ENCODE data around the gene ZNF655.
"Not testable (repeated sequence)": the region's sequence is repeated elsewhere in the genome, so short reads cannot be mapped to it uniquely, and the experiment has no call there.

The ZNF655 gene

DNA sequence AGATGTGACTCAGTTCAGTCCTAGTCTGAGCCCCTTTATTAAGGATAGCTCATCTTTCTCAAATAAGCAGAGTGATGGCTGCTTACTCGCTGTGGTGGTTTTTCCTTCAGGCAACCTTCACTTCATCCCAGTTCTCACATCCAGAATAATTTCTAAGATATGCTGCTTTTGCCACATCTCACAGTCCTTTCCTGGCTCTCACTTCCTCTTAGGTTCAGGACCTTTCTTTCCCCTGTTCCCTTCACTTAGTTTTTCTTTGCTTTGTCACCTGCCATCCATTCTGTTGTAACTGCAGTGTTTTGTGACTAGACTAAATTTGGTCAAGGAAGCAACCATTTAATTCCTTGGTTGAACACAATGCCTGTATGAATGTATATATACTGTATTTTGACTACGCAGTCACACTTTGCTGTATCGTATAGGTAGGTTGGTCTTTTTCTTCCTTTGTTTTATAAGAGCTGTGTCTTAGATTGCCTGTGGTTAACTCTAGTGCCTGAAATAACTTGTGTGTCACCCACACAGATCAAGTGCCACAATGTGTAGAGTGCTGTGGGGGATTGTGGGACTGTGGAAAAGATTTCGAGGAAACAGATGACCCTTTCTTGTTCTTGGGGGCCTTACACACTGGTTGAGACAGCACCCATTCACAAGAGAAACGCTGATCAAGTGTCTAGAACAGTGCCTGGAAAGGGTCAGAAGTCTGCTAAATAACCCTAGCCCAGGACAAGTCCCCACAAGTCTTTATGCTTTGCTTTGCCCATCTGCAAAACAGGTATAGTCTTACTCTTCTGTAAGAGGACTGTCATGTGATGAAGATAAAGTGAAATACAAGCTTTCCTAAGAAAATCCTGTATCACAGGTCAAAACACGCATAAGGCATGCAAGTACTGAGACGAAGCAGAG, 2.6 kb downstream of the ZNF655 start:
- no peak for DNase-seq

DNA sequence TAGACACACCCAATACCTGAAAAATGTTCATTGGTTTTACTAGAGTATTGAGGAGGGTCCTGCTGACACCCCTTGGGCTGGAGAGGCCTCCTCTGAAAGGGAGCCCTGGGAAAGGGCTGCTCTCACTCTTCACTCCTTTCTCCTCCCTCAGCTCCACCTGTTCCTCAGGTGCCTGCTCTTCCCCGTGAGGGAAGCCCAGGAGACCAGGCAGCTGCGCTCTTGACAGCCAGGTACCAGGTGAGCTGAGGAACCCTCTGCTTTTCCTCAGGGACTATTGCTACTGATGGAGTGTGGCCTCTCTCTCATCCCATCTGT, 3.3 kb downstream of the ZNF655 start:
- DNase-seq: no peak

DNA sequence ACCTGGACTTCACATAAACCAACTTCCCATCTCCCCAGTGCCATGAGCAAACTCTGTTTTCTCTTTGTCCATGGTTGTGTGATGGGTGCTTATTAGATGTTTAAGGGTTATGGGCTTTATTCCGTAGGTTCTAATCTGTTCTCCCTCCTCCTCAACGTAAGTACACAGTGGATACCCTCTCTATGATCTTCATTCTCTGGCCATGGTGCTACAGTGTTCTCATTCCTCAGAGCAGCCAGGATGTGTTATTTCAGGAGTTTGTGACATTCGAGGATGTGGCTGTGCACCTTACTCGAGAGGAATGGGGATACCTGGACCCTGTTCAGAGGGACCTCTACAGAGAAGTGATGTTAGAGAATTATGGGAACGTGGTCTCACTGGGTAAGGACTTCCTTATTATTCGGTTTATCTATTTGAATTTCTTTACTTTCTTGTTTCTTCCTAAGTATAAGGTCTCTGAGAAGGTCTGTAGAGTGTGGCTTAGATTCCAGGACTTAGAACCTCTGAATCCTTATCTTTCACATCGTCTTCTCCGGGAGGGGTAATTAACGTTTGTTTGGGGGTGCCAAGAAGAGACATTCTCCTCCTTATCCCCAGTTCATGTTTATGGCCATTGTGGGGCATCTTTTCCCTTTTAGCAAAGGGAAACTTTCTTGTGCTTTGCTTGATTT, 3.8 kb downstream of the ZNF655 start:
- no peak for DNase-seq

DNA sequence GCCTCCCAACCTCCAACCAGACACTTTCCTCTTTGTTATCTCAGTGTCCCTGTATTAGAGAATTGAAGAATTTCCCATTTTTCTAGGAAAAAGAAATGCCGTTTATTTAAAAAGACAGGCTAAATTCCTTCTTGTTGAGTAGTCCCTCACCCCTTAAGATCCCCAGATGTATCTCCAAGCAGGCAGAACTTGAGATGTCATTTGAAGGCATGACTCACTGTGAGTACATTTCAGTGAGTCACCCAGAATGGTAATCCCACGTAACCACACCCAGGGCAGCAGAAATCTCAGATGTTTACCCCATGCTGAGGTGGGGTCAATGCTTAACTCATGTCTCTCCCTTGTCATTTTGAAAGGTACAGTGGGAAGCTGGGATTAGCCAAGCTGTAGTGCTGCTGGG, 4.4 kb downstream of the ZNF655 start:
- DNase-seq: no peak

DNA sequence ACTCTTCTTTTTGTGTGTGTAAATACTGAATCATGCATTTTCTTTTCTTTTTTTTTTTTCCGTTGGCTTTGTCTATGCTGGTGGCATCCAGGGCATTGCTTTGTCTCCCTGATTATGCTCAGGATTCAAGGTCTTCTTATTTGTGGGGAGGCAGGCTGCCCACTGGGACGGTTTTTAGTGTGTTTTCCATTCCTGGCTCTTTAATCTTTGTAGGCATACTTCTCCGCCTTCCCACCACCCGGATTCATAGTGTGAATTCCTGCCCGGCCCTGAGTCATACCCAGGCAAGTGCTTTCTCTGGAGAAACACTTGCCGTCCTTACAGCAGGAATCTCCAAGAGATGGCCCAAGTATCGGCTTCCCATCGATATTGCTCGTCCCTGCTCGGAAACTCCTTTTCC, 5.2 kb downstream of the ZNF655 start:
- DNase-seq: no peak

DNA sequence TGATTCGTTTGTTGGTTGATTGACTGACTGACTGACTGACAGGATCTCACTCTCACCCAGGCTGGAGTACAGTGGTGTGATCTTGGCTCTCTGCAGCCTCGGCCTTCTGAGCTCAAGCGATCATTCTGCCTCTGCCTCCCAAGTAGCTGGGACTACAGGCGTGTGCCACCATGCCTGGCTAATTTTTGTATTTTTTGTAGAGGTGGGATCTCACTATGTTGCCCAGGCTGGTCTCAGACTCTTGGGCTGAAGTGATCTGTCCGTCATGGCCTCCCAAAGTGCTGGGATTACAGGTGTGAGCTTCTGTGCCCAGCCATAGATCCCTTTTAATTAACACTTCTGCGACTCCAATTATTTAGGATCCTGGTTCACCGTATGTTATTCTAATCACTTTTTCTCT, 10.3 kb downstream of the ZNF655 start:
- DNase-seq: not testable (repeated sequence)

DNA sequence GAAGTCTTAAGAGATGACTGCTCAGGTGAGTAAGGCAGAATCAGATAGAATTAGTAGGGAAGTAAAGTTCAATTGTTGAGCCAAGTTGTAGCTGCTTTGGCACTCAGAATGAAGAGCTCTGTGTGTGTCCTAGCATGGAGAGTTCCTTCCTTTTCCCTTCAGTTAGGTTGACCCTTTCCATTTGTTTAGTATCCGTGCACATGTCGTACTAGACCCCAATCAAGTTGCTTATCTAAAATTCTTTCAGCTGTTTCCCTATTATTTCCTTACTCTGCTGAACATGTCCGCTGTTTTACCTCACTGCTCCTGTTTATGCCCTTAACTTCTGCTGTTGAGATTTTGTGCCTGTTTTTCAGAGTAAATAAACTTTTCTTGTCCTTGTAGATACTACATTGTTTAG, 13.3 kb downstream of the ZNF655 start:
- DNase-seq: no peak

DNA sequence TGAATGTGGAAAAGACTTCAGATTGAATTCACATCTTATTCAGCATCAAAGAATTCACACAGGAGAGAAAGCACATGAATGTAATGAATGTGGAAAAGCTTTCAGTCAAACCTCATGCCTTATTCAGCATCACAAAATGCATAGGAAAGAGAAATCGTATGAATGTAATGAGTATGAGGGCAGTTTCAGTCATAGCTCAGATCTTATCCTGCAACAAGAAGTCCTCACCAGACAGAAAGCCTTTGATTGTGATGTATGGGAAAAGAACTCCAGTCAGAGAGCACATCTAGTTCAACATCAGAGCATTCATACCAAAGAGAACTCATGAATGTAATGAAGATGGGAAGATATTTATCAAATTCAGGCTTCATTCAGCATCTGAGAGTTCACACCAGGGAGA, 14.8 kb downstream of the ZNF655 start:
- no peak for DNase-seq

DNA sequence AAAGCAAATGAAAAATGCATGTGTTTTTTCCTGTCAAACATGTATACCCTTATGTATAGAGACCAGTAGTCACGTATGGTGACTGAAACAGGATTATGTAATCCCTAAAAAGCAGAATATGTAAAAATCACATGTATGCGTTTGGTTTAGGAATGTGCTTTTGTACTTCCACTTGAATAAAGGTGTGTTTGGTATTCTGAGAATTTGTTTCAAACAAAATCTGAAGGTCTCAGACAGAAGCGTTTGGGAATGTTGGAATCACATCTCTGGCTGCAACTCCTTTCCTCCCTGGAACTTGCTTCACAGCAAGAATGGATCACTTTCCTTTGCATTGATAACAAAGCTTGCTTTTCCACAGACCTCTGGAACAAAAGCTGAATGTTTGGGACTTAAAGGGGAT, 17.8 kb downstream of the ZNF655 start:
- DNase-seq: no peak

DNA sequence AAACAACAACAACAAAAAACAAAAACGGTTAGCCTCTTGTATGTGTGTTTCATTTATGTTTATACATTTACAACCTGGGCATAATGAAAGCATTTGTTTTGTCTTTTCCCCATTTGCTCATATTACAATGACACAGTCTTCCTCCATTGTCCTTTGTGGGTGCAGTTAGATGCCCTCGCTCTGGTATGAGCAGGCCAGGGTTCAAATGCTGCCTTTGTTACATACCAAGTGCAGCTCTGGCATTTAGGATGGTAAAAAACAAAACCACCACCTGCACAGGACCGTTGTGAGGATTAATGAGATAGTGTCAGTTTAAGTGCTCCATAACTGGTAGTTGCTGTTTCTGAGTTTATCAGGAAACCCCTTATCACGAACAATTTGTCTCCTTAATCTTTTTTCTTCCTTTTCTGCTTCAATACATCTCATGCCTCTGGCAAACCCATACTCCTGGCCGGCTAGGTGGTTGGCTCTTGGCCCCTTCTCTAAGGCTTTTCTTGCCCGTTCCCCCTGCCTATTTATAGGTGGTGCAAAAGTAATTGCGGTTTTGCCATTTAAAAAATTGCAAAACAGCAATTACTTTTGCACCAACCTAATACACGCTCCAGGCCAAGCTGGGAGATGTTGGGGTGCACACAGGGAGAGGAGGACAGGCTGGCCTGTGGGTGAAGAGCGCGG, 21.0 kb downstream of the ZNF655 start:
- DNase-seq: no peak

DNA sequence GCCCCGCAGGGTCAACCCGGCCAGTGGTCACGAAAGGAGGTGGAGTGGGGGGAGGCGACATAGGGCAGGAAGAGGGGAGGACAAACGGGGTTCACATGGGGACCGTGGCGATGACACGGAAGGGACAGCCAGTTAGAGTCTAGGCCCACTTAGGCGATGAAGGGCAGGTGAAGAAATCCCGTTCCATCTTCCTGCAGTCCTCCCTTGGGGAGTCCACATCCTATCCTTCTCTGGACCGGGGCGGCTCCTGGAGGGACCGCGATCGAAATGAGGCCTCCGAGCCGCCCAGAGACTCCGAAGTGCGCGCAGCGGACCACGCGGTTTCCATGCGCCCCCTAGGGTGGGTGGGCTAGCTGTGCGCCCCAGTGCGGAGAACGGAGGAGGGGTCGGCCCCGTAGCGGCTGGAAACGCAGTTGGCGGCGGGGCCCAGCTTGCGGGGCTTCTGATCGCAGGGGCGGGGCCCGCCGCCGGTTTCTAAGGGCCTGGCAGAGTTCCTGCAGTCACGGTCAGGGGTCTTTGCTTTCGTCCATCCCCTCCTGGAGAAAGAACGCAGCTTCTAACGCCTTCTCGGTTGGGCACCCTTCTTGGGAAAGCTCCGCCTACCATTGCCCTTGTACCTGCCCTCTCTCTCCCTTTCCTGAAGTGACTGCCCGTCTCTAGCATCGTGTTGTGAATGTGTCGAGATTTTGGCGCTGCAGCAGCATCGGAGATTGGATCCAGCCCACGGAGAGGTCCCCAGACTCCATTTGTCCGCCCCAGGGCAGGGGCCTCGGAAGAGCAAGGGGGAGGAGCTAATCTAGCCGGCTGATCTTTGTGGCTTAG, 21.7 kb downstream of the ZNF655 start:
- no peak for DNase-seq

DNA sequence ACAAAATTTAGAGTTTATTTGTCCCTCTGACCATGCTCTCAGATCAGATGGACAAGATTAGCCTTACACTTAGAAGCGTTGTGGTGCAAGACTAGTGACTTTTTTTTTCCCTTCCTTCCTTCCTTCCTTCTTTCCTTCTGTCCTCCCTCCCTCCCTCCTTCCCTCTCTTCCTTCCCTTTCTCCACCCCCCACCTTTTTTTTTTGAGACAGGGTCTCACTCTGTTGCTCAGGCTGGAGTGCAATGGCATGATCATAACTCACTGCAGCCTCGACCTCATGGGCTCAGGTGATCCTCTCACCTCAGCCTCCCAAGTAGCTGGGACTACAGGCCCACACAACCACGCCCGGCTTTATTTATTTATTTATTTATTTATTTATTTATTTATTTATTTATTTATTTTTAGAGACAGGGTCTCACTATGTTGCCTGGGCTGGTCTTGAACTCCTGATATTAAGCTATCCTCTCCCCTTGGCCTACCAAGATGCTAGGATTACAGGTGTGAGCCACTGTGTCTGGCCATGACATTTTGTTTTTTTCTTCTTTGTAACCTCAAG, 22.4 kb downstream of the ZNF655 start:
- not testable (repeated sequence) for DNase-seq

DNA sequence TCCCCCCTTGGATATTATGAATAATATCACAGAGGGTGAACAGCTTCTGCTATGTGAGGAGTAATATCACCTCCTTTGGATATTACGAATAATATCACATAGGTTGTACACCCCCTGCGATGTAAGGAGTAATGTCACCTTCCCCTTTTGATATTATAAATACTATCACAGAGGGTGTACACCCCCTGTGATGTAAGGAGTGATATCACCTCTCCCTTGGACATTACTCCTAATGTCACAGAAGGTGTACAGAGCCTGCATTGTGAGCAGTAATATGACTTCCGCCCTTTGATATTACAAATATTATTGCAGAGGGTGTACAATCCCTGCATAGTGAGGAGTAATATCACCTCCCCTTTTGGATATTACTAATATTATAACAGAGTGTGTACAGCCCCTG, 30.4 kb downstream of the ZNF655 start:
- no peak for DNase-seq

DNA sequence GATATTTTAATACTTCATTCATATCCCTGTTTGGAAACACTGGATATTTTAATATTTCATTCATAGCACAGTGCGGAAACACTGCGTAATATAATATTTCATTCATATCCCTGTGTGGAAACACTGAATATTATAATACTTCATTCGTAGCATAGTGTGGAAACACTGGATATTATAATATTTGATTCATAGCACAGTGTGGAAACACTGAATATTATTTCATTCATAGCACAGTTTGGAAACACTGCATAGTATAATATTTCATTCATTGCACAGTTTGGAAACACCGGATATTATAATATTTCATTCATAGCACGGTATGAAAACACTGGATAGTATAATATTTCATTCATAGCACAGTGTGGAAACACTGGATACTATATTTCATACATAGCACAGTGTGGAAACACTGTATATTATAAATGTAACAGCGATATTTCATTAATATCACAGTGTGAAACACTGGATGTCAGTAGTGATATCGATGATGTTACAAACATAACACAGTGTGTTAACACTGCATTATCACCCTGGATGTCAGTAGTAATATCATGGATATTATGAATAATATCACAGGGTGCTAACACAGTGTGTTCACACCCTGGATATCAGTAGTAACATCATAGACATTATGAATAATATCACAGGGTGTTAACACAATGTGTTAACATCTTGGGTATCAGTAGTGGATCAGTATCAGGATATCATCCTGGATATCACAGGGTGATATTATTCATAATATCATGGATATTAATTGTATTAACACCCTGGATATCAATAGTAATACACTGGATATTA, 36.7 kb downstream of the ZNF655 start:
- DNase-seq: no peak

DNA sequence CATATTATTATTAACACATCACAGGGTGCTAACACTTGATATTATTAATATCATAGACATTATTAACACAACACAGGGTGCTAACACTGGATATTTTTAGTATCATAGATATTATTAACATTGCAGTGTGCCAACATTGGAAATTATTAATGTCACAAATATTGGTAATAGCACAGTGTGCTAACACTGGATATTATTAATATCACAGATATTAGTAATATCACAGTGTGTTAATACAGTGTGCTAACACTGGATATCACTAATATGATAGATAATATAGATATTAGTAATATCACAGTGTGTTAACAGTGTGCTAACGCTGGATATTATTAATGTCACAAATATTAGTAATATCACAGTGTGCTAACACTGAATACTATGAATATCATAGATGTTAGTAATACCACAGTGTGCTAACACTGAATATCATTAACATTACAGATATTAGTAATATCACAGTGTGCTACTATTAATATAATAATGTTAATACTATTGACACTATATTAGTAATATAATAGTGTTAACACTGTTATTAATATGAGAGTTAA, 38.0 kb downstream of the ZNF655 start:
- no peak for DNase-seq

DNA sequence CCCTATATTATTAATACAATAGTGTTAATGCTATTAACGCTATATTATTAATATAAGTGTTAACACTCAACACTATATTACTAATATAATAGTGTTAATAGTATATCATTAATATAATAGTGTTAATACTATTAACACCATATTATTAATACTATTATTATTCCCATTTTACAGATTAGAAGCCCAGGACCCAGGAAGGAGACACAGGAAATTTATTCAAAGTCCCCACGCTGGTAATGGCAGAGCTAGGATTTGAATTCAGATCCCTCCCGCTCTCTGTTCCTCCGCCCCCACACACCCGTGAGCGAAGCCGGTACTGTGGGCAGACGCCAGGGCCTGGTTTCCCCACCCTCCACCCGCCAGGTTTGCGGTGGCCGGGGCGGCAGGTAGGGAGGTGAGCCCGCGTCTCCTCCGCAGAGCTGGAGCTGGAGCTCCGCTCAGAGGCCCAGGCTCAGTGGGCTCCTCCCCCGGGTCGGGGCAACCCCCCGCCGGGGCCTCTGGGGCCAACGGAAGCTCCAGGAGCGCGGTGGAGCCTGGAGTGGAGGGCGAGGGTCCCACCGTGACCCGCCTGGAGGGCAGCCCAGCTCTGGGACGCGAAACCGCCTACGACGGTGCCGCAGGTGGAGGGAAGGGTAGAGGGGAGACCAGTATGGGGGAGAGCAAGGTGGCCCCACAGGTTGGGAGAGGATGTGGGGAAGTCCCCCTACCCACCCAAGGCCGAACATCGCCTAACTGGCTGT, 39.5 kb downstream of the ZNF655 start, which contains the start of gene TMEM225B:
Gene TMEM225B, plus strand, starts transcription at position 506 of the 740 bp plus-strand sequence. CDS start 6,122 bp downstream, outside the sequence.
- DNase-seq: no peak

DNA sequence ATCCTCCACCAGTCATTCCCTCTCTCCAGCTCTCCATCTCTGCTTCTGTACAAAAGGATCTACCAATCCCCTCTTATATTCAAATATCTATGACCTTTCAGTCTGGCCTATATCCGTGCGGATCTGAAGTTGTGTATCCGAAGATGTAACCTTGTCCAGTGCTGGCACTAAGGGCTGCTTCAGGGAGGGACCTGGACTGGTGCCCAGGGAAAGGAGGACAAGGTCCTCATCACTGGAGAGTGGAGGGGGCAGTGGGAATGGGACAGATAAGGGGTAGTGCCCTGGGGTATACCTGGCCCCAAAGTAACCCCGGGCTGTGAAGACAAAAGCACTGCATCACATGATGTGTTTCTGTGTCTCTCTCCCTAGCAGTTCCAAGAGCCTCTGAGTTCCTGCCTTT, 41.4 kb downstream of the ZNF655 start:
- no peak for DNase-seq

DNA sequence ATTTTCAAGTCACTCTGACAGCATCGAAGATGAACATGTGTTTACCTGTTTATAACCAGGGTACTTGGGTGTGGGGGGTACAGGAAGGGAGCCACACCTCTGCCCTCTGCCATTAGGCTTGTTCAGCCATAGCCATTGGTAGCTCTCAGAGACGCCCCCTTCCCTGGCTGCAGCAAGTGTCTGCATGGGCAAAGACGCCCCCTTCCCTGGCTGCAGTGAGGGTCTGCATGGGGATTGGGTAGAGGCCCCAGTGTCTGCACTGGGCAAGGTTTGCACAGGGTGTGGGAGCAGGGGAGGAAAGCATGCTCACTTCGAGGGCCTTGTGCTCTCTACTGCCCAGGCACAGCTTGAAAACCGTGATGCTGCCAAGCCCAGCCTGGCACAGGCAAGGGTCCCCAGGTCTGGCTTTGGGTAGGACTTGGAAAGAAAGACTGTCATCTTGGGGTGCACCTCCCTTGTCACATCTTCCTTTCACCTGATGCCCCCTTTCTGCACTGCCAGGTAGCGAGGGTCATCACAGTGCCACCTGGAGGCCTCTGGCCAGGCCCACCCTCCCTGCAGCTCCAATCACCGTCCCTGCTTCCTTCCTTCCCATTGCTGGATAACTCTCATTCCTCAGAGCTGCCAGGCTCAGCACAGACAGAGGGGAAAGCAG, 43.3 kb downstream of the ZNF655 start:
- no peak for DNase-seq

DNA sequence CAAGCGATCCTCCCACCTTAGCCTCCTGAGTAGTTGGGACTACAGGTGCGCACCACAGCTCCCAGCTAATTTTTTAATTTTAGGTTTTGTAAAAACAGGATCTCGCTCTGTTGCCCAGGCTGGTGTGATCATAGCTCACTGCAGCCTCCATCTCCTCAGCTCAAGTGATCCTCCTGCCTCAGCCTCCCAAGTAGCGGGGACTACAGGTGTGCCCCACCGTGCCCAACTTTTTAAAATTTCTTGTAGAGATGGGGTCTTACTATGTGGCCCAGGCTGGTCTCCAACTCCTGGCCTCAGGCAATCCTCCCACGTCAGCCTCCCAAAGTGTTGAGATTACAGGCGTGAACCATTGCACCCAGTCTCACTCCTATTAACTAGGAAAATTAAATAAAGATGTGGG, 47.1 kb downstream of the ZNF655 start:
- DNase-seq: no peak

DNA sequence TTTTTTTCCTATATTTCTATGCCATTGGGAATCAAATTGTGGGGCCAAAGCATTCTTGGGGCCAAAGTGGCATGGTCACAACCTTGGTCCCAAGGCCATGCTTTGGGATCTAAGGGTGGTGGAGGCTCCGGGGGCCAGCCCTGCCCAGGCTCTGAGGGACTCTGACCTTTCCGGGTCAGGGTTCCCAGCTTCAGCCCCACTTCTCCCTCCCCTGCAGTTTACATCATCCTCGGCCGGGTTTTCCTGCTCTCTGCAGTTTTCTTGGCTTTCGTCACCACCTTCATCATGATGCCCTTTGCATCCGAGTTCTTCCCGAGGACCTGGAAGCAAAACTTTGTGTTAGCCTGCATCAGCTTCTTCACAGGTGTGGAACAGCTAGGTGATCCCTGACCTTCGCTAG, 48.1 kb downstream of the ZNF655 start:
- DNase-seq: no peak

Data from NCI-H774 (cell line).